Measurements from ENCODE around the gene TRANK1.

TRANK1 gene

GRCh38 chr3:36867810-36868209, 77.0 kb downstream of the TRANK1 start:
- intact Hi-C loops (cut with DNase I), result loop anchor here (2.0 kb wide), 2 partner anchors 75 to 901 kb away; no protein-coding TSS in a partner anchor

GRCh38 chr3:36866368-36866767, 78.5 kb downstream of the TRANK1 start:
- no peak for DNase-seq
- intact Hi-C loops (cut with DNase I), result no loop called here

More at GRCh38 chr3:36867810-36868209, 77.0 kb downstream of the TRANK1 start:
- no peak for DNase-seq

GRCh38 chr3:36864180-36865053, 80.4 kb downstream of the TRANK1 start:
- intact Hi-C loops (cut with DNase I), result no loop called here
- DNase-seq, result no peak

GRCh38 chr3:36862076-36862755, 82.6 kb downstream of the TRANK1 start:
- DNase-seq, result no peak
- intact Hi-C loops (cut with DNase I), result no loop called here

- intact Hi-C loops (cut with DNase I), result no loop called here
- DNase-seq, result no peak
Measured at GRCh38 chr3:36859494-36859893, 85.4 kb downstream of the TRANK1 start.

GRCh38 chr3:36852071-36852470, 92.8 kb downstream of the TRANK1 start:
- intact Hi-C loops (cut with DNase I), result no loop called here
- DNase-seq, result no peak

GRCh38 chr3:36850743-36851142, 94.1 kb downstream of the TRANK1 start:
- DNase-seq, result no peak
- intact Hi-C loops (cut with DNase I), result no loop called here

- intact Hi-C loops (cut with DNase I), result no loop called here
- no peak for DNase-seq
Measured at GRCh38 chr3:36846406-36846805, 98.4 kb downstream of the TRANK1 start.

GRCh38 chr3:36843065-36844051, 101.5 kb downstream of the TRANK1 start:
- intact Hi-C loops (cut with DNase I), result no loop called here
- DNase-seq, result peak in 4 of 10 donors; percentile 21 to 82 (median 47)

GRCh38 chr3:36842275-36842674, 102.6 kb downstream of the TRANK1 start:
- intact Hi-C loops (cut with DNase I), result no loop called here
- DNase-seq, result no peak

GRCh38 chr3:36840453-36840921, 104.4 kb downstream of the TRANK1 start:
- DNase-seq, result no peak
- intact Hi-C loops (cut with DNase I), result no loop called here

GRCh38 chr3:36837089-36837488, 107.8 kb downstream of the TRANK1 start:
- no peak for DNase-seq
- intact Hi-C loops (cut with DNase I), result no loop called here

- intact Hi-C loops (cut with DNase I), result no loop called here
- DNase-seq, result no peak
Measured at GRCh38 chr3:36833160-36833814, 111.6 kb downstream of the TRANK1 start.

GRCh38 chr3:36832406-36832805, 112.4 kb downstream of the TRANK1 start:
- peak in 2 of 10 donors; percentile 21 to 83 for DNase-seq

GRCh38 chr3:36827133-36827532, 117.7 kb downstream of the TRANK1 start:
- DNase-seq, result no peak
- intact Hi-C loops (cut with DNase I), result no loop called here

More at GRCh38 chr3:36832406-36832805, 112.4 kb downstream of the TRANK1 start:
- intact Hi-C loops (cut with DNase I), result no loop called here

- intact Hi-C loops (cut with DNase I), result no loop called here
- no peak for DNase-seq
Measured at GRCh38 chr3:36826240-36826639, 118.6 kb downstream of the TRANK1 start.

GRCh38 chr3:36824443-36824842, 120.4 kb downstream of the TRANK1 start:
- DNase-seq, result no peak
- intact Hi-C loops (cut with DNase I), result no loop called here

- intact Hi-C loops (cut with DNase I), result no loop called here
- DNase-seq, result no peak
Measured at GRCh38 chr3:36823806-36824205, 121.0 kb downstream of the TRANK1 start.

GRCh38 chr3:36820083-36820482, 124.8 kb downstream of the TRANK1 start:
- intact Hi-C loops (cut with DNase I), result no loop called here
- no peak for DNase-seq
